Gastroesophageal sphincter (tissue), 4 donors: ENCODE data around the gene SPEF2. TPM values are rescaled to one million over a fixed set of nuclear protein-coding genes. Genes with fewer than 3 reads are reported as not detected.
A peak's percentile ranks its signal among the peaks of the same experiment; 100 is the strongest.

ENCODE experiments used
- ATAC-seq: fragments of 150-250 bp; one replicate; pipeline ENCODE4 v1.9.1; 2016; ENCODE audit warnings: mild to moderate bottlenecking, moderate library complexity
- H3K27ac ChIP-seq, 4 donors: fragments of 200-600 bp; sonication (generic) in 3 of 4; 1 replicate in 3 of 4; 2 replicates in 1 of 4; pipeline ENCODE4 v1.5.1; 2016 to 2019
- H3K27me3 ChIP-seq: fragments of 200-600 bp; sonication (generic); one replicate; pipeline ENCODE4 v1.5.1; 2019
- H3K36me3 ChIP-seq, 2 donors: fragments of 200-600 bp; sonication (generic); one replicate each; pipeline ENCODE4 v1.5.1; 2019; ENCODE audit warnings: control low read depth in 1 of 2
- H3K4me1 ChIP-seq, 3 donors: fragments of 200-600 bp; sonication (generic); 1 replicate in 2 of 3; 2 replicates in 1 of 3; pipeline ENCODE4 v1.5.1; 2016 to 2019; ENCODE audit warnings: control low read depth in 2 of 3
- H3K4me3 ChIP-seq, 2 donors: fragments of 200-600 bp; sonication (generic); one replicate each; pipeline ENCODE4 v1.5.1; 2019; ENCODE audit warnings: mild to moderate bottlenecking in 1 of 2, moderate library complexity in 1 of 2
- H3K9me3 ChIP-seq, 3 donors: fragments of 200-600 bp; sonication (generic); one replicate each; pipeline ENCODE4 v1.5.1; 2017 to 2019; ENCODE audit warnings: control low read depth in 2 of 3
- EP300 ChIP-seq: sonication (generic); formaldehyde crosslinking; IDR thresholded peaks from one replicate; pipeline ENCODE4 v1.6.1; 2017; ENCODE audit warnings: antibody characterized with exemption, mild to moderate bottlenecking
- POLR2A ChIP-seq, 2 donors: fragments of 450-650 bp; IDR thresholded peaks; one replicate each; pipeline ENCODE4 v1.6.1; 2017; ENCODE audit warnings: antibody characterized with exemption in 2 of 2, mild to moderate bottlenecking in 2 of 2, moderate library complexity in 1 of 2
- POLR2AphosphoS5 ChIP-seq: sonication (generic); formaldehyde crosslinking; IDR thresholded peaks from one replicate; pipeline ENCODE4 v1.6.1; 2017; ENCODE audit warnings: antibody characterized with exemption
- WGBS, 2 donors: methylation state at CpG; one replicate each; pipeline ENCODE4 v1.1.5; 2018; ENCODE audit warnings: low coverage in 1 of 2; 5-methylcytosine and 5-hydroxymethylcytosine counted together
- total RNA-seq, 4 donors: library from RNA; depleted of rRNA; stranded (reverse); fragments of >200 nt; gene quantifications; one replicate each; pipeline ENCODE4 v1.1.0, GENCODE V29; 2016
- TF ChIP-seq, protein P1 (sequence below), 4 experiments: fragments of 200-600 bp in 2 of 4; fragments of 450-650 bp in 2 of 4; sonication (generic) in 1 of 4; IDR thresholded peaks; one replicate each; pipeline ENCODE4 v1.5.1; 2017 to 2019; ENCODE audit warnings: antibody characterized with exemption in 4 of 4, mild to moderate bottlenecking in 2 of 4, moderate library complexity in 2 of 4

SPEF2 gene, protein sequence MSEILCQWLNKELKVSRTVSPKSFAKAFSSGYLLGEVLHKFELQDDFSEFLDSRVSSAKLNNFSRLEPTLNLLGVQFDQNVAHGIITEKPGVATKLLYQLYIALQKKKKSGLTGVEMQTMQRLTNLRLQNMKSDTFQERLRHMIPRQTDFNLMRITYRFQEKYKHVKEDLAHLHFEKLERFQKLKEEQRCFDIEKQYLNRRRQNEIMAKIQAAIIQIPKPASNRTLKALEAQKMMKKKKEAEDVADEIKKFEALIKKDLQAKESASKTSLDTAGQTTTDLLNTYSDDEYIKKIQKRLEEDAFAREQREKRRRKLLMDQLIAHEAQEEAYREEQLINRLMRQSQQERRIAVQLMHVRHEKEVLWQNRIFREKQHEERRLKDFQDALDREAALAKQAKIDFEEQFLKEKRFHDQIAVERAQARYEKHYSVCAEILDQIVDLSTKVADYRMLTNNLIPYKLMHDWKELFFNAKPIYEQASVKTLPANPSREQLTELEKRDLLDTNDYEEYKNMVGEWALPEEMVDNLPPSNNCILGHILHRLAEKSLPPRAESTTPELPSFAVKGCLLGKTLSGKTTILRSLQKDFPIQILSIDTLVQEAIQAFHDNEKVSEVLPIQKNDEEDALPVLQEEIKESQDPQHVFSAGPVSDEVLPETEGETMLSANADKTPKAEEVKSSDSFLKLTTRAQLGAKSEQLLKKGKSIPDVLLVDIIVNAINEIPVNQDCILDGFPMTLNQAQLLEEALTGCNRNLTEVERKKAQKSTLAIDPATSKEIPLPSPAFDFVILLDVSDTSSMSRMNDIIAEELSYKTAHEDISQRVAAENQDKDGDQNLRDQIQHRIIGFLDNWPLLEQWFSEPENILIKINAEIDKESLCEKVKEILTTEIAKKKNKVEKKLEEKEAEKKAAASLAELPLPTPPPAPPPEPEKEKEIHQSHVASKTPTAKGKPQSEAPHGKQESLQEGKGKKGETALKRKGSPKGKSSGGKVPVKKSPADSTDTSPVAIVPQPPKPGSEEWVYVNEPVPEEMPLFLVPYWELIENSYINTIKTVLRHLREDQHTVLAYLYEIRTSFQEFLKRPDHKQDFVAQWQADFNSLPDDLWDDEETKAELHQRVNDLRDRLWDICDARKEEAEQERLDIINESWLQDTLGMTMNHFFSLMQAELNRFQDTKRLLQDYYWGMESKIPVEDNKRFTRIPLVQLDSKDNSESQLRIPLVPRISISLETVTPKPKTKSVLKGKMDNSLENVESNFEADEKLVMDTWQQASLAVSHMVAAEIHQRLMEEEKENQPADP (N-terminal part only)
- total RNA-seq: 1 to 10 TPM; 2.1 to 5.8 (median 3.1) TPM

DNA sequence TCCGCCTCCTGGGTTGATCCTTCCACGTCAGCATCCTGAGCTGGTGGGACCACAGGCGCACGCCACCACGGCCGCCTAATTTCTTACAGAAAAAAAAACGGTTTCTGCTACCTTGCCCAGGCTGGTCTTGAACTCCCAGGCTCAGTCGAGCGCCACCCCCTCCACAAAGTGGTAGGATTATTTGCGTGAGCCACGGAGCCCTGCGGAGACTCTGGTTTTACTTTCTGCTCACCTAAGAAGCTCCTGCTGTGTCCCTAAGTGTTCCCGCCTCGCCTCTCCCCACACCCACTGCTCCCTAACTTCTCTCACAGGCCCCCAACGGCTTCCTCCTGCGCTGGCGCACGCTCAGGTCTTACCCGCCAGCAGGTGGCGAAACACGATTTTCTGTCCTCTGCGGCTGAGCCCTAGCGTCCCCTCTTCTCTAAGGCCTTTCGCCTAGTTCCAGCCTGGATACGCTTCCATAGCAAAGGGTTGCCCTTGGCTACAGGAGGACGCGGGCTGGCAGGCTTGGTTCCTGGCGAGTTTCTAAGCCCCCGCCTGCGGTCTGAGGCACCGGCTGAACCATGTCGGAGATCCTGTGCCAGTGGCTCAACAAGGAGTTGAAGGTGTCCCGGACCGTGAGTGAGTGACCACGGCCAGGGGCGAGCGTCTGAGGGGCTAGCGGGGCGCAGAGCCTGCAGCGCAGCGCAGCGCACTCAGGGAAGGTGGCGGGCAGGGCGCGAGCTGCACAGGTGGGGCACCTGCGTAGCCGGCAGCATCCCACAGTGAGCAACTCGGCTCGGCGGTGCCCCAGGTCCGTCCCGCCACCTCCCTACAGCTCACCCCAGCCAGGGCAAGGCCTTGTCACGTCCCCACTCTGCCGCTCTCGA lies at the start of gene SPEF2:
SPEF2 (plus strand) TSS at position 429 of the 869 bp plus-strand sequence; CDS start at position 564, 135 bp downstream.
- 0 to 9% methylated on average over 1 to 16 of the region's 55 CpGs for WGBS, 2 donors
- Histone ChIP-seq H3K27me3 (no peaks in the 10 kb centered on the region), H3K4me3 (peak within 1 kb of the TSS; percentile 62 to 84), H3K36me3 (no peaks in the 10 kb centered on the region), H3K27ac (peak within 1 kb of the TSS in 3 of 4 donors; percentile 18 to 55 (median 55)), H3K4me1 (peaks cover 0 to 17% (median 6%) of the 10 kb centered on the region in 3 donors), H3K9me3 (no peaks in the 10 kb centered on the region)
- TF ChIP-seq, protein P1, sequence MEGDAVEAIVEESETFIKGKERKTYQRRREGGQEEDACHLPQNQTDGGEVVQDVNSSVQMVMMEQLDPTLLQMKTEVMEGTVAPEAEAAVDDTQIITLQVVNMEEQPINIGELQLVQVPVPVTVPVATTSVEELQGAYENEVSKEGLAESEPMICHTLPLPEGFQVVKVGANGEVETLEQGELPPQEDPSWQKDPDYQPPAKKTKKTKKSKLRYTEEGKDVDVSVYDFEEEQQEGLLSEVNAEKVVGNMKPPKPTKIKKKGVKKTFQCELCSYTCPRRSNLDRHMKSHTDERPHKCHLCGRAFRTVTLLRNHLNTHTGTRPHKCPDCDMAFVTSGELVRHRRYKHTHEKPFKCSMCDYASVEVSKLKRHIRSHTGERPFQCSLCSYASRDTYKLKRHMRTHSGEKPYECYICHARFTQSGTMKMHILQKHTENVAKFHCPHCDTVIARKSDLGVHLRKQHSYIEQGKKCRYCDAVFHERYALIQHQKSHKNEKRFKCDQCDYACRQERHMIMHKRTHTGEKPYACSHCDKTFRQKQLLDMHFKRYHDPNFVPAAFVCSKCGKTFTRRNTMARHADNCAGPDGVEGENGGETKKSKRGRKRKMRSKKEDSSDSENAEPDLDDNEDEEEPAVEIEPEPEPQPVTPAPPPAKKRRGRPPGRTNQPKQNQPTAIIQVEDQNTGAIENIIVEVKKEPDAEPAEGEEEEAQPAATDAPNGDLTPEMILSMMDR (IDR thresholded peaks at IDR 0.05): peak; percentile 31 to 88 (median 71)
- TF ChIP-seq EP300: no peak
- ATAC-seq: peak; percentile 94

DNA sequence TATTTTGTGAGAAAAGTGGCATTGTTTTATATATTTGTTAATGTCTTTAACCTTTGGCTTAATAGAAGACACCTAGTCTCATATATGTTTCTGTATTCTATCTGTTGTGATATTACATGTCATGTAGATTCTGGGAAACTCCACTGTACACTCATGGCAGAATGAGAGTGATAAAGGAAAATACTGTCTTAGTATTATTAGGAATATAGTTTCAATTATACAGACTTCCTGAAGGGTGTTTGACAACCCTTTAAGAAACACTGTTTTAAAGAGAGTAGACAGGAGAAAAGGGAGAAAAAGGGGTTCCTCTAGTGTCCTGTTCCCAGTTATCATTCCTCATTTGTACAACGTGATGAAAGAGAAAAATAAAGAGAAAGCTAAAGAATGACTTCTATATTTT lies 42.1 kb upstream of the SPEF2 start:
- H3K27me3 ChIP-seq: no peaks in the 10 kb centered on the region
- TF ChIP-seq EP300 (no peak), POLR2A (IDR thresholded peaks at IDR 0.05) (no peak), POLR2AphosphoS5 (no peak)
- TF ChIP-seq, protein P1 (IDR thresholded peaks at IDR 0.05): no peak
- no peak for ATAC-seq
- no peaks in the 10 kb centered on the region for H3K36me3 ChIP-seq
- no peaks in the 10 kb centered on the region for H3K9me3 ChIP-seq
- no peak overlapping the region for H3K4me3 ChIP-seq
- H3K4me1 ChIP-seq: no peaks in the 10 kb centered on the region
- no peak overlapping the region for H3K27ac ChIP-seq
- 53 to 70% methylated on average over 1 of the region's 1 CpG for WGBS, 2 donors

DNA sequence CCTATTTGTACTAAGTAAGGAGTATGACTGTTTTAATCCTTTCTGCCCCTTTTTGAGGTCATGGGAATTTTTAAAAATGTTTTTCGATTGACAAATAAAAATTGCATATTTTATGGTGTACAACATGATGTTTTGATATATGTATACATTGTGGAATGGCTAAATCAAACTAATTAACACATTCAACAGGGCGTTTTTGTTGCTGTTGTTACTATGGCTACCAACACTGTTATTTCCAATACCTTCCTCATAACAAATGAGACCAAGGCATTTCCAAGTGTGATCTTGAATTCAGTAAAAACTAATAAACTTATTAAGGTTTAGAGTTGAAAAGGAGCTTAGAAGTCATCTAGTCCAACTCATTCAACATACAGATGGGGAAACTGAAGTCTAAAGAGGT lies 30.2 kb upstream of the SPEF2 start:
- TF ChIP-seq POLR2AphosphoS5: no peak
- no peak for TF ChIP-seq EP300
- no peak for TF ChIP-seq POLR2A (IDR thresholded peaks at IDR 0.05)
- ATAC-seq: no peak
- Histone ChIP-seq H3K9me3 (no peaks in the 10 kb centered on the region), H3K36me3 (no peaks in the 10 kb centered on the region), H3K4me3 (no peak overlapping the region), H3K27me3 (no peaks in the 10 kb centered on the region), H3K4me1 (no peaks in the 10 kb centered on the region), H3K27ac (no peak overlapping the region)
- 35 to 42% methylated on average over 2 of the region's 2 CpGs for WGBS, 2 donors

DNA sequence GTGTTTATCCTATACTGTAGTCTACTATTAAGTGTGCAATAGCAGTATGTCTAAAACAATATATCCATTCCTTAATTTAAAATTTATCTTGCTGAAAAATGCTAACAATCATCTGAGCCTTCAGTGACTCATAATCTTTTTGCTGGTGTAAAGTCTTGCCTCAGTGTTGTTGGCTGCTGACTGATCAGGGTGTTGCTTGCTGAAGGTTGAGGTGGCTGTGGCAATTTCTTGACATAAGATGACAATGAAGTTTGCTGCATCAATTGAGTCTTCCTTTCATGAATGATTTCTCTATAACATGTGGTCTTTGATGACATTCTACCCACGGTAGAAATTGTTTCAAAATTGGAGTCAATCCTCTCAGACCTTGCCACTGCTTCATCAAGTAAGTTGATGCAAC lies 24.3 kb upstream of the SPEF2 start:
- ATAC-seq: no peak
- H3K27ac ChIP-seq: no peak overlapping the region
- 60 to 83% methylated on average over 1 of the region's 1 CpG for WGBS, 2 donors
- peaks cover 0 to 2% (median 0%) of the 10 kb centered on the region in 3 donors for H3K9me3 ChIP-seq
- H3K4me3 ChIP-seq: no peak overlapping the region
- H3K36me3 ChIP-seq: no peaks in the 10 kb centered on the region
- TF ChIP-seq POLR2AphosphoS5 (no peak), POLR2A (IDR thresholded peaks at IDR 0.05) (no peak), EP300 (no peak)
- TF ChIP-seq, protein P1 (IDR thresholded peaks at IDR 0.05): no peak
- H3K27me3 ChIP-seq: no peaks in the 10 kb centered on the region
- no peaks in the 10 kb centered on the region for H3K4me1 ChIP-seq
